ENCODE measurements around the gene RAD54L. TPM values are rescaled to one million over a fixed set of nuclear protein-coding genes. Genes with fewer than 3 reads are reported as not detected.

The RAD54L gene
- polyA plus RNA-seq, 2 donors: 6.1 to 7.0 TPM

DNA sequence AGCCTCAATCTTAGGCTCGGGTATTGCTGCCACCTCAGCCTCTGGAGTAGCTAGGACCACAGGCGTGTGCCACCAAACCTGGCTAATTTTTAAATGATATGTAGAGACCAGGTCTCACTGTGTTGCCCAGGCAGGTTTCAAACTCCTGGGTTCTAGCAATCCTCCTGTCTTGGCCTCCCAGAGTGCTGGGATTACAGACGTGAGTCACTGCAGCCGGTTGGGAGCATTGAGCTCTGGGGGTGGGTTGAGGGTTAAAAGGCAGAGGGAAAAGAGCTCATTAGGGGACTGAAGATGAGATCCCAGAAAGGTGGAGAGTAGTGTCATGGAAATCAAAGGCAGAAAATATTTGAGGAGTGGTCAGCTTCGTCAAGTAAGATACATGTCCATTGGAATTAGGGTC is 7.1 kb downstream of the RAD54L start:
- Histone ChIP-seq H3K4me3 (ENCODE audit: low read depth in 1 of 2, low read length in 2 of 2) (no peak overlapping the region), H3K27me3 (ENCODE audit: control insufficient read depth in 1 of 2, insufficient read depth in 2 of 2, low read length in 2 of 2) (no peaks in the 10 kb centered on the region), H3K9me3 (ENCODE audit: control insufficient read depth in 2 of 2, insufficient read depth in 1 of 2, low read depth in 1 of 2, low read length in 1 of 2) (no peaks in the 10 kb centered on the region), H3K27ac (ENCODE audit: low read depth in 2 of 2, low read length in 1 of 2) (no peak overlapping the region), H3K4me1 (ENCODE audit: control insufficient read depth in 2 of 2, insufficient read depth in 2 of 2, low read length in 1 of 2) (no peaks in the 10 kb centered on the region), H3K36me3 (ENCODE audit: control insufficient read depth in 2 of 2, insufficient read depth in 2 of 2, low read length in 1 of 2) (no peaks in the 10 kb centered on the region)
- WGBS, 2 donors: 96 to 97% methylated on average over 5 of the region's 5 CpGs

- no peak overlapping the region for H3K4me3 ChIP-seq (ENCODE audit: low read depth in 1 of 2, low read length in 2 of 2)
- no peak overlapping the region for H3K27ac ChIP-seq (ENCODE audit: low read depth in 2 of 2, low read length in 1 of 2)
- H3K36me3 ChIP-seq (ENCODE audit: control insufficient read depth in 2 of 2, insufficient read depth in 2 of 2, low read length in 1 of 2): peaks cover 0 to 3% of the 10 kb centered on the region in 2 donors
- H3K4me1 ChIP-seq (ENCODE audit: control insufficient read depth in 2 of 2, insufficient read depth in 2 of 2, low read length in 1 of 2): no peaks in the 10 kb centered on the region
- H3K27me3 ChIP-seq (ENCODE audit: control insufficient read depth in 1 of 2, insufficient read depth in 2 of 2, low read length in 2 of 2): no peaks in the 10 kb centered on the region
- H3K9me3 ChIP-seq (ENCODE audit: control insufficient read depth in 2 of 2, insufficient read depth in 1 of 2, low read depth in 1 of 2, low read length in 1 of 2): no peaks in the 10 kb centered on the region
- WGBS, 2 donors: 93 to 95% methylated on average over 2 of the region's 2 CpGs
Measured at GRCh38 chr1:46256523-46256922, 9.0 kb downstream of the RAD54L start.

DNA sequence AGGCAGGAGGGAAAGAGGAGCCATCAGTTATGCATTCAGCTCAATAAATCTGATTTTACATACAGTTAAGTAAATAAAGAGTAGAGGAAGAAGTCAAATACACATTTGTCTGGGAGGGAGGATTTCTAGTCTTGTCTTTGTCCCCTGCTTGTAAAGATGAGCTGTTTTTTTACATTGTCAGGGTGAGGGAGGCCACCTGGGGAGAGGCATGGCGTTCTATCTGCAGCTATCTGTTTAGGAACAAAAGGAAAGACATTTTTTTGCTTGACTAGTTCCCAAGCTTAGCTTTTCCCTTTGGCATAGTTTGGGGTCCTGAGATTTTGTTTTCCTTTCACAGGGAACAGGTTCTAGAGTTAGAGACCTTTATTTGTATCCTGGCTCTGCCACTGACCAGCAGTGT is 14.9 kb downstream of the RAD54L start:
- H3K27ac ChIP-seq (ENCODE audit: low read depth in 2 of 2, low read length in 1 of 2): no peak overlapping the region
- H3K9me3 ChIP-seq (ENCODE audit: control insufficient read depth in 2 of 2, insufficient read depth in 1 of 2, low read depth in 1 of 2, low read length in 1 of 2): no peaks in the 10 kb centered on the region
- H3K4me3 ChIP-seq (ENCODE audit: low read depth in 1 of 2, low read length in 2 of 2): no peak overlapping the region
- 88 to 90% methylated on average over 1 of the region's 1 CpG for WGBS, 2 donors
- H3K36me3 ChIP-seq (ENCODE audit: control insufficient read depth in 2 of 2, insufficient read depth in 2 of 2, low read length in 1 of 2): peaks cover 0 to 5% of the 10 kb centered on the region in 2 donors
- no peaks in the 10 kb centered on the region for H3K27me3 ChIP-seq (ENCODE audit: control insufficient read depth in 1 of 2, insufficient read depth in 2 of 2, low read length in 2 of 2)
- no peaks in the 10 kb centered on the region for H3K4me1 ChIP-seq (ENCODE audit: control insufficient read depth in 2 of 2, insufficient read depth in 2 of 2, low read length in 1 of 2)

GRCh38 chr1:46263146-46263545 is 15.6 kb downstream of the RAD54L start:
- no peaks in the 10 kb centered on the region for H3K27me3 ChIP-seq (ENCODE audit: control insufficient read depth in 1 of 2, insufficient read depth in 2 of 2, low read length in 2 of 2)
- no peaks in the 10 kb centered on the region for H3K4me1 ChIP-seq (ENCODE audit: control insufficient read depth in 2 of 2, insufficient read depth in 2 of 2, low read length in 1 of 2)
- no peak overlapping the region for H3K4me3 ChIP-seq (ENCODE audit: low read depth in 1 of 2, low read length in 2 of 2)
- H3K27ac ChIP-seq (ENCODE audit: low read depth in 2 of 2, low read length in 1 of 2): no peak overlapping the region
- H3K36me3 ChIP-seq (ENCODE audit: control insufficient read depth in 2 of 2, insufficient read depth in 2 of 2, low read length in 1 of 2): peaks cover 0 to 5% of the 10 kb centered on the region in 2 donors
- WGBS, 2 donors: 87 to 91% methylated on average over 2 of the region's 2 CpGs
- no peaks in the 10 kb centered on the region for H3K9me3 ChIP-seq (ENCODE audit: control insufficient read depth in 2 of 2, insufficient read depth in 1 of 2, low read depth in 1 of 2, low read length in 1 of 2)

GRCh38 chr1:46268578-46268977 is 21.0 kb downstream of the RAD54L start:
- Histone ChIP-seq H3K27ac (ENCODE audit: low read depth in 2 of 2, low read length in 1 of 2) (no peak overlapping the region), H3K4me3 (ENCODE audit: low read depth in 1 of 2, low read length in 2 of 2) (no peak overlapping the region), H3K9me3 (ENCODE audit: control insufficient read depth in 2 of 2, insufficient read depth in 1 of 2, low read depth in 1 of 2, low read length in 1 of 2) (no peaks in the 10 kb centered on the region), H3K4me1 (ENCODE audit: control insufficient read depth in 2 of 2, insufficient read depth in 2 of 2, low read length in 1 of 2) (no peaks in the 10 kb centered on the region), H3K36me3 (ENCODE audit: control insufficient read depth in 2 of 2, insufficient read depth in 2 of 2, low read length in 1 of 2) (no peaks in the 10 kb centered on the region), H3K27me3 (ENCODE audit: control insufficient read depth in 1 of 2, insufficient read depth in 2 of 2, low read length in 2 of 2) (no peaks in the 10 kb centered on the region)
- WGBS, 2 donors: 94 to 100% methylated on average over 1 of the region's 1 CpG

DNA sequence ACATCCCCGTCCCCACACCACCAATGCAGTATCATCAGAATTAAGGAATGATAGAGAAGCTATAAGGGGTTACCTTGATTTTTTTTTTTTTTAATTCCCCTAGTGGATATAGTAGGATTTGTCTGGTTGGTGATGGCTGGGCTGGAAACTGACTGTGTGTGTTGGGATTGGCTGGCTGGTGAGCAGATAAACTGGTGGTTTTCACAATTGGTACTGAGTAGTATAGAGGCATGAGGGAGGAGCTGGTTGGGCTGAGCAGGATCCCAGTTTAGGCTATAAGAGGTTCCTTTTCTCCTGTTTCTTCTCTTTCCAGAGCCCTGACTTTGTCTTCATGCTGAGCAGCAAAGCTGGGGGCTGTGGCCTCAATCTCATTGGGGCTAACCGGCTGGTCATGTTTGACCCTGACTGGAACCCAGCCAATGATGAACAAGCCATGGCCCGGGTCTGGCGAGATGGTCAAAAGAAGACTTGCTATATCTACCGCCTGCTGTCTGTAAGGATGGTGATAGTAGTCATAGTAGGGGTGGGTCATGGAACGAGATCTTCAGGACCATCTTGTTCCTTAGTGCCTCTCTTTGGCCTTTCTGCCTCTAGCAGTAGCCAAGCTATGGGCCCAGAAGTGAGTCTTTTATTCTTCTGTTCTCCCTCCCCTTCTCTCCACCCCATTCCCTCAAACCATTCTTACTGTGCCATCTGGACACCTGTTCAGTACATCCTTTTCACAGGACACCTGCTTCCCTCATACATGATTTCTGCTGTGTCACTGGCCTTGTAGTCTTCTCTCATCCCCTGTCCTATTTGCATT is 26.9 kb downstream of the RAD54L start:
- Histone ChIP-seq H3K27ac (ENCODE audit: low read depth in 2 of 2, low read length in 1 of 2) (no peak overlapping the region), H3K27me3 (ENCODE audit: control insufficient read depth in 1 of 2, insufficient read depth in 2 of 2, low read length in 2 of 2) (no peaks in the 10 kb centered on the region), H3K36me3 (ENCODE audit: control insufficient read depth in 2 of 2, insufficient read depth in 2 of 2, low read length in 1 of 2) (peaks cover 2 to 13% of the 10 kb centered on the region in 2 donors), H3K9me3 (ENCODE audit: control insufficient read depth in 2 of 2, insufficient read depth in 1 of 2, low read depth in 1 of 2, low read length in 1 of 2) (no peaks in the 10 kb centered on the region), H3K4me1 (ENCODE audit: control insufficient read depth in 2 of 2, insufficient read depth in 2 of 2, low read length in 1 of 2) (no peaks in the 10 kb centered on the region), H3K4me3 (ENCODE audit: low read depth in 1 of 2, low read length in 2 of 2) (no peak overlapping the region)
- 97 to 98% methylated on average over 6 of the region's 6 CpGs for WGBS, 2 donors

DNA sequence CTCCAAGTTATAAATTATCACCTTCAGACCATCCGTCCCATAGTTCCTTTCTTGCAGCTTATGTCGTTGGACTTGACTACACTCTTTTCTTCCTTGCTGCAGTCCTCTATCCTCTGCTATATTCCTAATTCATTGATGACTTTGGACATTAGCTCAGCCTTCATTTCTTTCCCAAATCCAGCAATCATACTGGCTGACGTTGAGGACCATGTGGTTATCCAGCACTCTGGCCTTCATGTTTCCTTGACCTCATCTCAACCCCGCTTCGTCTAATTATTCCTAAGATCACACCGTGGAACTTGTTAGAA is 27.4 kb downstream of the RAD54L start:
- H3K4me3 ChIP-seq (ENCODE audit: low read depth in 1 of 2, low read length in 2 of 2): no peak overlapping the region
- WGBS, 2 donors: 93 to 95% methylated on average over 6 of the region's 6 CpGs
- no peaks in the 10 kb centered on the region for H3K9me3 ChIP-seq (ENCODE audit: control insufficient read depth in 2 of 2, insufficient read depth in 1 of 2, low read depth in 1 of 2, low read length in 1 of 2)

GRCh38 chr1:46277658-46278373 is 30.3 kb downstream of the RAD54L start:
- Histone ChIP-seq H3K36me3 (ENCODE audit: control insufficient read depth in 2 of 2, insufficient read depth in 2 of 2, low read length in 1 of 2) (peaks cover 9 to 22% of the 10 kb centered on the region in 2 donors), H3K4me1 (ENCODE audit: control insufficient read depth in 2 of 2, insufficient read depth in 2 of 2, low read length in 1 of 2) (no peaks in the 10 kb centered on the region), H3K4me3 (ENCODE audit: low read depth in 1 of 2, low read length in 2 of 2) (no peak overlapping the region), H3K27ac (ENCODE audit: low read depth in 2 of 2, low read length in 1 of 2) (no peak overlapping the region), H3K27me3 (ENCODE audit: control insufficient read depth in 1 of 2, insufficient read depth in 2 of 2, low read length in 2 of 2) (no peaks in the 10 kb centered on the region), H3K9me3 (ENCODE audit: control insufficient read depth in 2 of 2, insufficient read depth in 1 of 2, low read depth in 1 of 2, low read length in 1 of 2) (no peaks in the 10 kb centered on the region)
- 88 to 91% methylated on average over 14 of the region's 14 CpGs for WGBS, 2 donors

More for the DNA sequence above, 27.4 kb downstream of the RAD54L start:
- Histone ChIP-seq H3K27ac (ENCODE audit: low read depth in 2 of 2, low read length in 1 of 2) (no peak overlapping the region), H3K36me3 (ENCODE audit: control insufficient read depth in 2 of 2, insufficient read depth in 2 of 2, low read length in 1 of 2) (peaks cover 2 to 14% of the 10 kb centered on the region in 2 donors), H3K27me3 (ENCODE audit: control insufficient read depth in 1 of 2, insufficient read depth in 2 of 2, low read length in 2 of 2) (no peaks in the 10 kb centered on the region), H3K4me1 (ENCODE audit: control insufficient read depth in 2 of 2, insufficient read depth in 2 of 2, low read length in 1 of 2) (no peaks in the 10 kb centered on the region)

GRCh38 chr1:46278807-46279206 is 31.2 kb downstream of the RAD54L start:
- Histone ChIP-seq H3K4me1 (ENCODE audit: control insufficient read depth in 2 of 2, insufficient read depth in 2 of 2, low read length in 1 of 2) (no peaks in the 10 kb centered on the region), H3K27me3 (ENCODE audit: control insufficient read depth in 1 of 2, insufficient read depth in 2 of 2, low read length in 2 of 2) (no peaks in the 10 kb centered on the region), H3K9me3 (ENCODE audit: control insufficient read depth in 2 of 2, insufficient read depth in 1 of 2, low read depth in 1 of 2, low read length in 1 of 2) (no peaks in the 10 kb centered on the region), H3K36me3 (ENCODE audit: control insufficient read depth in 2 of 2, insufficient read depth in 2 of 2, low read length in 1 of 2) (peaks cover 9 to 22% of the 10 kb centered on the region in 2 donors), H3K4me3 (ENCODE audit: low read depth in 1 of 2, low read length in 2 of 2) (no peak overlapping the region), H3K27ac (ENCODE audit: low read depth in 2 of 2, low read length in 1 of 2) (no peak overlapping the region)
- WGBS, 2 donors: 79 to 87% methylated on average over 12 of the region's 12 CpGs

- H3K36me3 ChIP-seq (ENCODE audit: control insufficient read depth in 2 of 2, insufficient read depth in 2 of 2, low read length in 1 of 2): peaks cover 9 to 27% of the 10 kb centered on the region in 2 donors
- no peak overlapping the region for H3K27ac ChIP-seq (ENCODE audit: low read depth in 2 of 2, low read length in 1 of 2)
- no peaks in the 10 kb centered on the region for H3K4me1 ChIP-seq (ENCODE audit: control insufficient read depth in 2 of 2, insufficient read depth in 2 of 2, low read length in 1 of 2)
- no peaks in the 10 kb centered on the region for H3K9me3 ChIP-seq (ENCODE audit: control insufficient read depth in 2 of 2, insufficient read depth in 1 of 2, low read depth in 1 of 2, low read length in 1 of 2)
- 94 to 95% methylated on average over 3 of the region's 3 CpGs for WGBS, 2 donors
- H3K27me3 ChIP-seq (ENCODE audit: control insufficient read depth in 1 of 2, insufficient read depth in 2 of 2, low read length in 2 of 2): no peaks in the 10 kb centered on the region
- H3K4me3 ChIP-seq (ENCODE audit: low read depth in 1 of 2, low read length in 2 of 2): no peak overlapping the region
Measured at GRCh38 chr1:46280092-46280491, 32.5 kb downstream of the RAD54L start.

Data from esophagus (tissue), 2 donors.